Heart right ventricle (tissue), 16 donors: ENCODE measurements around the gene STARD3NL. TPM values are rescaled to one million over a fixed set of nuclear protein-coding genes. Genes with fewer than 3 reads are reported as not detected.

Source experiments
- ATAC-seq, 8 donors: fragments of 200-7000 bp; cut with Tn5 transposase; one replicate each; pipeline ENCODE4 v1.9.1; 2020; ENCODE audit warnings: mild to moderate bottlenecking in 8 of 8, moderate library complexity in 8 of 8, moderate number of reproducible peaks in 1 of 8
- DNase-seq, 2 donors: peaks; one replicate each; pipeline ENCODE4 v3.0.0-alpha.2; 2020
- H3K27ac ChIP-seq, 10 donors: fragments of 200-600 bp; sonication (generic) in 2 of 10; one replicate each; pipeline versions ENCODE4 v1.5.0 to v1.8.0; 2020 to 2022; ENCODE audit warnings: mild to moderate bottlenecking in 3 of 10
- H3K27me3 ChIP-seq, 7 donors: fragments of 200-600 bp; one replicate each; pipeline ENCODE4 v1.8.0; 2021 to 2022; ENCODE audit warnings: mild to moderate bottlenecking in 2 of 7
- H3K36me3 ChIP-seq, 9 donors: fragments of 200-600 bp; sonication (generic) in 1 of 9; one replicate each; pipeline versions ENCODE4 v1.5.0 to v1.8.0; 2020 to 2022; ENCODE audit warnings: mild to moderate bottlenecking in 2 of 9
- H3K4me1 ChIP-seq, 9 donors: fragments of 200-600 bp; sonication (generic) in 1 of 9; one replicate each; pipeline versions ENCODE4 v1.5.0 to v1.8.0; 2020 to 2022; ENCODE audit warnings: mild to moderate bottlenecking in 4 of 9
- H3K4me3 ChIP-seq, 10 donors: fragments of 200-600 bp; sonication (generic) in 2 of 10; one replicate each; pipeline versions ENCODE4 v1.5.0 to v1.8.0; 2020 to 2022; ENCODE audit warnings: mild to moderate bottlenecking in 7 of 10, moderate library complexity in 2 of 10
- H3K9me3 ChIP-seq, 11 donors: fragments of 200-600 bp in 10 of 11; sonication (generic) in 2 of 11; one replicate each; pipeline versions ENCODE4 v1.5.0 to v1.8.0; 2013 to 2022; ENCODE audit warnings: mild to moderate bottlenecking in 2 of 11, control low read depth in 1 of 11, moderate library complexity in 1 of 11
- WGBS, 2 donors: extraction: QIAGEN DNeasy Blood & Tissue Kit; methylation state at CpG; one replicate each; pipeline ENCODE4 v1.1.7; 2013; ENCODE audit warnings: inconsistent platforms in 1 of 2; 5-methylcytosine and 5-hydroxymethylcytosine counted together
- intact Hi-C, 10 donors: fragments of 100-400 bp; cut with DNase I; formaldehyde crosslinking; loops; one replicate each; pipeline versions ENCODE4 v1.11.1 to v1.14.2; 2022
- polyA plus RNA-seq, 2 donors: library from polyadenylated mRNA; stranded (reverse); fragments of 200-250 nt; gene quantifications; one replicate each; pipeline ENCODE4 v1.2.3, GENCODE V29; 2013
- total RNA-seq, 10 donors: library from RNA; stranded (reverse); fragmentation: NEBNext Ultra II Directional in 3 of 10; extraction: Animal tissue kit (Norgen Biotek cat#: 25700) in 3 of 10; gene quantifications; one replicate each; pipeline versions ENCODE4 v1.2.1 to v1.2.4, GENCODE V29; 2021 to 2023
- TF ChIP-seq, protein P1 (sequence below), 9 donors: fragments of 200-600 bp; sonication (generic) in 2 of 9; IDR thresholded peaks; one replicate each; pipeline versions ENCODE4 v1.5.0 to v1.8.0; 2021 to 2022; ENCODE audit warnings: antibody characterized with exemption in 9 of 9, mild to moderate bottlenecking in 5 of 9, moderate library complexity in 1 of 9
- donor health status: Arrhythmogenic right ventricular cardiomyopathy.
- donor health status: ischemic (EF 13 %, LVEDD 7.1; RV severe dilation, severe dysfunction).
- donor health status: healthy with polysubstance abuse.
- donor health status: DM: no; HTN: yes; CAD: no.
- donor health status: DM: no; HTN: no; CAD: no.
- donor health status: ischemic (EF 25% LVEDD 6.9; RV normal size, moderate dysfunction).
- donor health status: ischemic (EF 25% LVEDD 5.7; RV mildly dilated, moderate dysfunction).
- donor health status: healthy.
- donor health status: DM: yes; HTN: yes; CAD: no.
- donor health status: Ischemic cardiomyopathy.
- donor health status: ischemic (EF 35%, LVEDD 5.7; RV mildly dilated, moderate dysfunction).
- donor health status: nonischemic (EF 11% LVEDD 7.7; RV severe dilation, severe dysfunction).
- donor health status: DM: yes; HTN: yes; CAD: no.
- donor health status: PGD.
- donor health status: ischemic (EF 29% LVEDD 5.4; RV normal size, mild dysfunction).
- donor health status: nonischemic (EF 23%, LVEDD 6.1; RV moderate dilation, normal function).

The STARD3NL gene
- total and polyA plus RNA-seq, 12 donors, result 11.9 to 29.3 (median 24.1) TPM

DNA sequence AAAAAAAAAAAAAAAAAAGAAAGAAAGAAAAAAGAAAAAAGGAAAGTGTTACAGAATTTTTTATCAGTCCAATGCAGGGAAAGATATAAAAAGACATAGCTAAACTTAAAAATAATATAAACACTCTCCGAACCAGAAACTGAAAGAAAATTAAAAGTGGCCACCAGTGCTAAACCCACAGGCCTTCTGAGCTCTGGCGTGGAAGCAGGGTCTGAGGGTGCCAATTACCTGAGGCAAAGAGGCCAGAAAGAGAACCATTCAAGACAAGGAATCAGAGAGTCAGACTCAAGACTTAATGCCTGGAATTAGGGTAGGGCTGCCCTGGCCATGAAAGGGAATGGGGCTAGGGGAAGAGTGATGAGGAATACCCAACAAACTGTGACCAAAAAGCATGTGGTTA is 36.9 kb upstream of the STARD3NL start:
- Histone ChIP-seq H3K27ac (no peak overlapping the region), H3K27me3 (no peaks in the 10 kb centered on the region), H3K4me1 (no peaks in the 10 kb centered on the region), H3K9me3 (no peaks in the 10 kb centered on the region), H3K4me3 (no peak overlapping the region), H3K36me3 (no peaks in the 10 kb centered on the region)
- TF ChIP-seq, protein P1, sequence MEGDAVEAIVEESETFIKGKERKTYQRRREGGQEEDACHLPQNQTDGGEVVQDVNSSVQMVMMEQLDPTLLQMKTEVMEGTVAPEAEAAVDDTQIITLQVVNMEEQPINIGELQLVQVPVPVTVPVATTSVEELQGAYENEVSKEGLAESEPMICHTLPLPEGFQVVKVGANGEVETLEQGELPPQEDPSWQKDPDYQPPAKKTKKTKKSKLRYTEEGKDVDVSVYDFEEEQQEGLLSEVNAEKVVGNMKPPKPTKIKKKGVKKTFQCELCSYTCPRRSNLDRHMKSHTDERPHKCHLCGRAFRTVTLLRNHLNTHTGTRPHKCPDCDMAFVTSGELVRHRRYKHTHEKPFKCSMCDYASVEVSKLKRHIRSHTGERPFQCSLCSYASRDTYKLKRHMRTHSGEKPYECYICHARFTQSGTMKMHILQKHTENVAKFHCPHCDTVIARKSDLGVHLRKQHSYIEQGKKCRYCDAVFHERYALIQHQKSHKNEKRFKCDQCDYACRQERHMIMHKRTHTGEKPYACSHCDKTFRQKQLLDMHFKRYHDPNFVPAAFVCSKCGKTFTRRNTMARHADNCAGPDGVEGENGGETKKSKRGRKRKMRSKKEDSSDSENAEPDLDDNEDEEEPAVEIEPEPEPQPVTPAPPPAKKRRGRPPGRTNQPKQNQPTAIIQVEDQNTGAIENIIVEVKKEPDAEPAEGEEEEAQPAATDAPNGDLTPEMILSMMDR (IDR thresholded peaks at IDR 0.05), result no peak
- intact Hi-C loops, result no loop called here
- WGBS, 2 donors, result 90 to 91% methylated on average over 2 of the region's 2 CpGs
- no peak for DNase-seq
- no peak for ATAC-seq

GRCh38 chr7:38142736-38143135 is 35.3 kb upstream of the STARD3NL start:
- H3K27ac ChIP-seq, result no peak overlapping the region
- no peaks in the 10 kb centered on the region for H3K36me3 ChIP-seq
- H3K9me3 ChIP-seq, result no peaks in the 10 kb centered on the region
- DNase-seq (no peak), ATAC-seq (no peak)
- H3K4me3 ChIP-seq, result no peak overlapping the region
- no peaks in the 10 kb centered on the region for H3K27me3 ChIP-seq
- H3K4me1 ChIP-seq, result no peaks in the 10 kb centered on the region
- TF ChIP-seq, protein P1 (IDR thresholded peaks at IDR 0.05), result no peak
- intact Hi-C loops, result no loop called here
- 81 to 84% methylated on average over 3 of the region's 3 CpGs for WGBS, 2 donors

DNA sequence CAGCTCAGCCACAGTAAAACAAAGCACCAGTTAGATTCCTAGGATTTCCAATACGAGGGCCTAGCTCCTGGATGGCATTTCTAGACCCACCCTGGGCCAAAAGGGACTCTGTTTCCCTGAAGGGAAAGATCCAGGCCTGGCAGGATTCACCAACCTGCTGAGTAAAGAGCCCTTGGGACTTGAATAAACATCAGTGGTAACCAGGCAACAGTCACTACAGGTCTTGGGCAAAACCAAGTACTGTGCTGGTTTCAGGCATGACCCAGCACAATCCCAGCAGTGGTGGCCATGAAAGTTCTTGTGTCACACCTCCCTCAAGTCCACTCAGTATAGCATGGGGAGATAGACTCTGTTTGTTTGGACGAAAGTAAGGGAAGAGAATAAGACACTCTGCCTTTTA is 31.0 kb upstream of the STARD3NL start:
- 65 to 76% methylated on average over 2 of the region's 2 CpGs for WGBS, 2 donors
- no peak for DNase-seq
- intact Hi-C loops, result no loop called here

DNA sequence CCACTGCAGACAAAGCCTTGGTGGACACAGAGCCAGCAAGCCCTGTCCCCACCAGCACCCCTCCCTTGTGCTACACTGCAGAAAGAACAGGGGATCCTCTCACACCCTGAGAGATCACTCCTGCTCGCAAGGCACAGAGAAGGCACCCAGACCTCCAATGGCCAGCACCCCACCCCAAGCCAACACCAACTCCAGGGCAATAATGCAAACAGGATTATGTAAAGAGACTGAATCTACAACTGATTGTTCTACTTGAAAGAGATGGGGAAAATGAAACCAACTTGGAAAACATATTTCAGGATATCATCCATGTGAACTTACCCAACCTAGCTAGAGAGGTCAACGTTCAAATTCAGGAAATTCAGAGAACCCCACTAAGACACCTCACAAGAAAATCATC is 26.5 kb upstream of the STARD3NL start:
- 76 to 77% methylated on average over 2 of the region's 2 CpGs for WGBS, 2 donors
- intact Hi-C loops, result no loop called here

More for the DNA sequence above, 31.0 kb upstream of the STARD3NL start:
- TF ChIP-seq, protein P1 (IDR thresholded peaks at IDR 0.05), result no peak
- H3K36me3 ChIP-seq, result no peaks in the 10 kb centered on the region
- peaks cover 0 to 4% (median 0%) of the 10 kb centered on the region in 7 donors for H3K27me3 ChIP-seq
- H3K4me1 ChIP-seq, result no peaks in the 10 kb centered on the region
- no peak overlapping the region for H3K27ac ChIP-seq
- H3K4me3 ChIP-seq, result no peak overlapping the region
- ATAC-seq, result peak in 1 of 8 donors; percentile 37
- H3K9me3 ChIP-seq, result peaks cover 0 to 6% (median 0%) of the 10 kb centered on the region in 11 donors

More for the DNA sequence above, 26.5 kb upstream of the STARD3NL start:
- ATAC-seq (no peak), DNase-seq (no peak)
- TF ChIP-seq, protein P1 (IDR thresholded peaks at IDR 0.05), result no peak
- no peaks in the 10 kb centered on the region for H3K36me3 ChIP-seq
- H3K4me1 ChIP-seq, result no peaks in the 10 kb centered on the region
- H3K4me3 ChIP-seq, result no peak overlapping the region
- peaks cover 0 to 18% (median 0%) of the 10 kb centered on the region in 11 donors for H3K9me3 ChIP-seq
- H3K27me3 ChIP-seq, result peaks cover 0 to 4% (median 0%) of the 10 kb centered on the region in 7 donors
- no peak overlapping the region for H3K27ac ChIP-seq
